MG63 (cell line): ENCODE measurements around the gene SNX18. TPM values are rescaled to one million over a fixed set of nuclear protein-coding genes. Genes with fewer than 3 reads are reported as not detected.

Source experiments
- DNase-seq: peaks from one replicate; pipeline ENCODE4 v3.0.0-alpha.2; 2020
- H3K27me3 ChIP-seq: fragments of 250-450 bp; sonication (Bioruptor Pico); 2 replicates; pipeline ENCODE4 v1.5.1; 2020; ENCODE audit warnings: mild to moderate bottlenecking, moderate library complexity
- H3K36me3 ChIP-seq: fragments of 250-450 bp; sonication (Bioruptor Pico); 2 replicates; pipeline ENCODE4 v1.5.1; 2020; ENCODE audit warnings: mild to moderate bottlenecking, moderate library complexity
- H3K4me3 ChIP-seq: fragments of 250-450 bp; sonication (Bioruptor Pico); 2 replicates; pipeline ENCODE4 v1.5.1; 2020; ENCODE audit warnings: mild to moderate bottlenecking, moderate library complexity
- H3K9me3 ChIP-seq: fragments of 250-450 bp; sonication (Bioruptor Pico); 2 replicates; pipeline ENCODE4 v1.5.1; 2020; ENCODE audit warnings: mild to moderate bottlenecking, moderate library complexity
- total RNA-seq: library from RNA; depleted of rRNA; stranded (reverse); fragments of >200 nt; shearing (Covaris generic); gene quantifications from 2 replicates; pipeline ENCODE4 v1.2.3, GENCODE V29; 2014; ENCODE audit warnings: low replicate concordance

Gene SNX18
- total RNA-seq, 1 experiment from 2014 or later: 40.1 TPM

DNA sequence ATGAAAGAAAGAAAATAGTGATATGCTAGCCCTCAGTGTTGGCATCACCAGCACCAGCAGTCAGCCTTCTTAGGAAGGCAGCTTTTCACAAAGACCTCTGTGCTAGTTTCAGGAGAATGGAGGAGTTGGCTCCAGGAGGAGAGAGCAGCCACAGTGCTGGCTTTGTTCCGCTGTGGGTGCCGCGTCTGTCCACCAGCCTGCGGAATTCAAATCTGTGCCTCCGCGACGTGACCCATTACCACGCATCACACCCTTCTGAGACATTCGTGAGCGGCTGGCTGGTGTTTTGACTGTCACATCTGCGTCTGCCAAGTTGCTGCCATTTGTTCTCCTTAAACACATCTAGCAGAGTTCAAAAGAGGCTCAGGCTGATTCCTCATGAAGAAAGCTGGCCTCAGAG lies 34.4 kb downstream of the SNX18 start:
- Histone ChIP-seq H3K9me3 (no peaks in the 10 kb centered on the region), H3K36me3 (peaks cover 12% of the 10 kb centered on the region), H3K4me3 (no peak overlapping the region), H3K27me3 (no peaks in the 10 kb centered on the region)
- no peak for DNase-seq

GRCh38 chr5:54552446-54552845 lies 34.9 kb downstream of the SNX18 start:
- peaks cover 10% of the 10 kb centered on the region for H3K36me3 ChIP-seq
- DNase-seq: no peak

GRCh38 chr5:54553659-54554207 lies 36.2 kb downstream of the SNX18 start:
- Histone ChIP-seq H3K9me3 (no peaks in the 10 kb centered on the region), H3K27me3 (no peaks in the 10 kb centered on the region), H3K4me3 (no peak overlapping the region), H3K36me3 (peaks cover 4% of the 10 kb centered on the region)
- DNase-seq: no peak

More at GRCh38 chr5:54552446-54552845, 34.9 kb downstream of the SNX18 start:
- Histone ChIP-seq H3K4me3 (no peak overlapping the region), H3K9me3 (no peaks in the 10 kb centered on the region), H3K27me3 (no peaks in the 10 kb centered on the region)

DNA sequence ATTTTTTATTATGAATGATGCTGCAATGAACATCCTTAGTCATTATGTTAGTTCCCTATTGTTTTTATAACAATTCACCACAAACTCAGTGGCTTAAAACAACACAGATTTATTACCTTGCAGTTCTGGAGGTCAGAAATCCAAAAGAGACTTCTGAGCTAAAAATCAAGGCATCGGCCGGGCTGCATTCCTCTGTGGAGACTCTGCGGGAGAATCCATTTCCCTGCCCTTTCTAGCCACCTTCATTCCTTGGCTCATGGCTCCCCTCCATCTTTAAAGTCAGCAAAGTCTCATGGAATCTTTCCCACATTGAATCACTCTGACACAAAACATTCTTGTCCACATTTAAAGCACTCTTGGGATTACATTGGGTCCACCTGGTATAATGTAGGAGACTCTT lies 38.6 kb downstream of the SNX18 start:
- no peak for DNase-seq
- Histone ChIP-seq H3K4me3 (no peak overlapping the region), H3K27me3 (no peaks in the 10 kb centered on the region), H3K36me3 (0 out of 2 replicates have a peak, but pooled peaks cover 2% of the 10 kb centered on the region), H3K9me3 (no peaks in the 10 kb centered on the region)

DNA sequence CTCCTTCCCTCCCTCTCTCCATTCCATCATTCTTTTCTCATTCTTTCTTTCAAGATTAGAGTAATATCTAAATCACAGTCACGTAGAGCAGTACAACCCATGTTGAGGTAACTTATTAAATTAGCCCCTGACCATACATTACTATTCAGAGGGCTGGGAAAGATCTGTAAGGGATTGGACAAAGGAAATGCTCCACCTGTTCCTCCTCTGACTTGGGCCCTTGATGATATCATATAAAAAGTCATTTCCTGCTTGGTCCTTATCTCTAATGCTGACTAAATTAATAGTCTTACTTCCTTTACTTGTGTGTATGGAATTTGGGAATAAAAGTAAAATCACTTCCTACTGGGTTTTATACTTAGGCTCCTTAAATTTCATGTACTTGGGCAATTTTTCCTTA lies 40.8 kb downstream of the SNX18 start:
- no peaks in the 10 kb centered on the region for H3K36me3 ChIP-seq
- H3K9me3 ChIP-seq: no peaks in the 10 kb centered on the region
- H3K4me3 ChIP-seq: no peak overlapping the region
- H3K27me3 ChIP-seq: no peaks in the 10 kb centered on the region
- DNase-seq: no peak

DNA sequence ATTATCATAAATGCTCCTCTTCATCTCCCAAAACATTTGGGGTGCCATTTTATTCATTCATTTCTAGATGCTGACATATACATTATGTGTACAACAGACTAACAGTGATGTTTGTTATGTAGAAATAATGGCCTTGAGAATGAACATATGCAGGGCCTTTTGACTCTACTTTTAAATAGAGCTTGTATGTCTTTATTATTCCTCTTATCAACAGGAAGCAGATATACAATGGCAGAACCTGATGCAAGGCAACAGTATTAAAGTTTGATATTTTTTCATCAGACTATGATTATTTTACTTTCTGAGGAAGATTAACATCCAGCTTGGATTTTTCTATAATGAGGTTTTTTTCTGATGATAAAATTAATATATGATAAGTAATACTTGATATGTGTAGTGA lies 44.1 kb downstream of the SNX18 start:
- Histone ChIP-seq H3K9me3 (no peaks in the 10 kb centered on the region), H3K36me3 (no peaks in the 10 kb centered on the region), H3K4me3 (no peak overlapping the region), H3K27me3 (no peaks in the 10 kb centered on the region)
- DNase-seq: no peak

- no peaks in the 10 kb centered on the region for H3K27me3 ChIP-seq
- no peak for DNase-seq
- no peak overlapping the region for H3K4me3 ChIP-seq
- H3K36me3 ChIP-seq: no peaks in the 10 kb centered on the region
- no peaks in the 10 kb centered on the region for H3K9me3 ChIP-seq
Observed at GRCh38 chr5:54563083-54563761, 45.7 kb downstream of the SNX18 start.

- H3K9me3 ChIP-seq: no peaks in the 10 kb centered on the region
- no peak for DNase-seq
- H3K27me3 ChIP-seq: no peaks in the 10 kb centered on the region
- H3K36me3 ChIP-seq: no peaks in the 10 kb centered on the region
- H3K4me3 ChIP-seq: no peak overlapping the region
Observed at GRCh38 chr5:54567996-54568395, 50.4 kb downstream of the SNX18 start.

GRCh38 chr5:54570916-54571315 lies 53.4 kb downstream of the SNX18 start:
- Histone ChIP-seq H3K4me3 (no peak overlapping the region), H3K27me3 (no peaks in the 10 kb centered on the region), H3K9me3 (no peaks in the 10 kb centered on the region), H3K36me3 (no peaks in the 10 kb centered on the region)
- DNase-seq: peak; percentile 37

GRCh38 chr5:54571462-54571861 lies 53.9 kb downstream of the SNX18 start:
- Histone ChIP-seq H3K9me3 (no peaks in the 10 kb centered on the region), H3K36me3 (no peaks in the 10 kb centered on the region), H3K4me3 (no peak overlapping the region), H3K27me3 (no peaks in the 10 kb centered on the region)
- DNase-seq: no peak

GRCh38 chr5:54573812-54574489 lies 56.4 kb downstream of the SNX18 start:
- Histone ChIP-seq H3K36me3 (no peaks in the 10 kb centered on the region), H3K27me3 (no peaks in the 10 kb centered on the region), H3K9me3 (no peaks in the 10 kb centered on the region), H3K4me3 (no peak overlapping the region)
- no peak for DNase-seq

DNA sequence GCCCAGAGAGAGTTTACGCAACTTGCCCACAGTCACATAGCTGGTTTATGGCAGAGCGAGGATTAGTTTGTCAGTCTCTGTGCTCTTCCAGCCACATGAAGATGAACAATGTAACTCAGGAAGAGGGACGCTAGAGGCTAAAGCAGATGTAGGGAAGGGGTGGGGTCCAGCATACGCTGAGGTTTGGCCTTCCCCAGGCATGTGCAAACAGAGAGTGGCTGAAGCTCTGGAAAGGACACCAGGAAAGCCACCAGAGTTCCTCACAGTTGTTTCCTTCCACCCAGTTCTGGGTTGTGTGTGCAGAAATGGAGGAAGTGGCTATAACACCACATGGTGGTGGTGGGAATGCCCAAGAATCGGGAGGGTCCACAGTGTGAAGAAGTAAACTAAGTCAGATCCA lies 60.0 kb downstream of the SNX18 start:
- H3K36me3 ChIP-seq: no peaks in the 10 kb centered on the region
- H3K9me3 ChIP-seq: no peaks in the 10 kb centered on the region
- H3K4me3 ChIP-seq: no peak overlapping the region
- DNase-seq: no peak
- H3K27me3 ChIP-seq: no peaks in the 10 kb centered on the region

GRCh38 chr5:54577937-54578653 lies 60.5 kb downstream of the SNX18 start:
- H3K27me3 ChIP-seq: no peaks in the 10 kb centered on the region
- DNase-seq: no peak
- no peaks in the 10 kb centered on the region for H3K9me3 ChIP-seq

DNA sequence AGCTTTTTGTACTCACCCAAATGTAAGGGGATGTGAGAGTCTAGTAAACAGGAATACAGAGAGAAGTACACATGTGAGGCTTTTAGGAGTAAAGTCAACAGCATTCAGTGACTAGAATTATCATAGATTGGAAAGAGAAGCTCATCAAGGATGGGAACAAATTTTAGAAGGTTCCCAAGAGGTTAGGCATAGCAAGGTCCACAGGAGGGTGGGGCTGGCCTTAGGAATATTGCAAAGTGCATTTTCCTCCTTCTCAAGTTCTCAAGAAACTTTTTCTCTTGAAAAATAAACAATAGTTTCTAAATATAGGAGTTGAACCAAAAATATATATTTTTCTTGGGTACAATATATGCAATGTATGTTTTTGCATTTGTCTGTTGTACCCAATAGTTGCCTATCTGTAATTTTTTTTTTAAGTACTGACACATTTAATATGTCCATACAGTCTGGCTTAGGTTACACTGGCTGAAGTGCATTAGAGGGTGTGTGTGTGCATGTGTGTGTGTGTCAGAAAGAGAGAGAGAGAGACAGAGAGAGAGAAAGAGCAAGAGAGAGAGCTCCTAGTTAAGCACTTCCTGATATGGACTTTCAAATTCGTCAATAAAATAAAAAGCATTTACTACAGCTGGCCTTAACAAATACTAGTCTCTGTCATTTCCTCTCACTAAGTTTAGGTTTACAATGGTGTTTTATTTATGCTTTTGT lies 62.2 kb downstream of the SNX18 start:
- H3K27me3 ChIP-seq: no peaks in the 10 kb centered on the region
- H3K9me3 ChIP-seq: no peaks in the 10 kb centered on the region
- H3K4me3 ChIP-seq: no peak overlapping the region
- no peaks in the 10 kb centered on the region for H3K36me3 ChIP-seq
- DNase-seq: no peak

More at GRCh38 chr5:54577937-54578653, 60.5 kb downstream of the SNX18 start:
- Histone ChIP-seq H3K36me3 (no peaks in the 10 kb centered on the region), H3K4me3 (no peak overlapping the region)

DNA sequence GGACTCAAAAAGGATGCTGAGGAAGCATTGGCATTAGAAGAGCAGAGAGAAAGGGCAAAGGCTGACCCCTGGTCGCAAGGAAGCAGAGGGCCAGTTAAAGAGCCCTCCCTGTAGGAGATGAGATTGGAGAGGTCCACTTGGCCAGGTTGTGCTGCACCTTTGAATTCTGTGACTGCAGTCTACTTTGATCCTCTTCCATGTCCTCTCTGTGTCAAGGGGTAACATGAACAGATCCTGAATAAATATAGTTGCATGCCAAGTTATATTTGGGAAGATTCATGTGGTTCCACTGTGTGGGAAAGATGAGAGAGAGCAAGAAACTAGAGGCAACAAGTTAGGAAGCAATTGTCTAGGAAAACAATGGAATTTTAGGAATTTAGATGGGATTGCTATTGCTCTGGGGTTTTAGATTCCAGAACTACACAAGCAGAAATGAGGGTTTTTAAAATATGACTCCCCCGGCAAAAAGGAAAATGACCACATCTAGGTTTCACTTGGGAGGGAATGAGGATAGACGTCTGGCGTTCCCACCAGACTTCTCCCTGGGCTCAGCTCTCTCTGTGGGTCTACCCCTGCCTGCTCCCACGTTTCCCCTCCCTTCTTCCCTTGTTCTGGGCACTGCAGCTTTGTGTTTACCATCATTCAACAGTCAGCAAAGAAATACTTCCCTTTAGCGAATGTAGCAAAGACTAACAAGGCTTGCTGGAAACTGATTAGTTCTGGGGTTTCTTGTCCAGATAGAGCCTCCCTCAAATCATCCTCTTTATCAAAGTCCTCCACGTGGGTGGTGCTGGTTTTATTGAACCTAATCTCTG lies 63.6 kb downstream of the SNX18 start:
- Histone ChIP-seq H3K4me3 (no peak overlapping the region), H3K27me3 (no peaks in the 10 kb centered on the region), H3K9me3 (no peaks in the 10 kb centered on the region; the same call in 1 of the 2 replicates), H3K36me3 (no peaks in the 10 kb centered on the region)
- DNase-seq: no peak
